GM19455 (cell line): ENCODE data around the gene DIP2C.

Source experiments
- ATAC-seq: cut with Tn5 transposase; IDR thresholded peaks from one replicate; pipeline ENCODE4 v1.9.1; 2021; ENCODE audit not compliant: unreplicated experiment

DIP2C gene

DNA sequence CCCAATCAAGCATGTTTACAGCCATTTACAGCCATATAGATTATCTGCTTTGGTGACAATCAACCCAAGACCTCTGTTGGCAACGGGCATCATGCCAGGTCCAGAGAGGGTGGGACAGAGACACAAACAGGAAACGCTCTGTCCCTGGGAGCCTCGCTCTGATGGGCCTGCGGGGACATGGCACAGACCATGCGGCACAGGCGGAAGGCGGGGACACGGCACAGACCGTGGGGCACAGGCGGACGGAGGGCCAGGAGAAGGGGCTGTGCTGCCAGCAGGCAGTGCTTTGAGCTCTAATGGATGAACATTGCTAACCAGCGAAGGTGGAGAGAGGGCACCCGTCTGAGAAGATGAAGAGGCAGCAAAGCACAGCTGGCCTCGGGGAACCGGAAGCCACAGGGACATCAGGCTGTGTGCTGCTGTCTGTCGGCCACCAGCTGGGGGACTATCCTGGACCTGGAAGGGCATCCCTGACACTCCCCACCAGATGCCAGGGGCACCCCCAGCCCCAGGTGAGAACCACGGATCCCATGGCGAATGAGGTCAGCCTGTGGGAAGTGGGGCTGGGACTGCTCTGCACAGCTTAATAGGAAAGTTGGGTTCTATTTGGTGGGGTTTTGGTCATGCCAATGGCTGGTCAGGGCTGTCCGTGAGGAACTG is 61.0 kb downstream of the DIP2C start:
- ATAC-seq: no peak

DNA sequence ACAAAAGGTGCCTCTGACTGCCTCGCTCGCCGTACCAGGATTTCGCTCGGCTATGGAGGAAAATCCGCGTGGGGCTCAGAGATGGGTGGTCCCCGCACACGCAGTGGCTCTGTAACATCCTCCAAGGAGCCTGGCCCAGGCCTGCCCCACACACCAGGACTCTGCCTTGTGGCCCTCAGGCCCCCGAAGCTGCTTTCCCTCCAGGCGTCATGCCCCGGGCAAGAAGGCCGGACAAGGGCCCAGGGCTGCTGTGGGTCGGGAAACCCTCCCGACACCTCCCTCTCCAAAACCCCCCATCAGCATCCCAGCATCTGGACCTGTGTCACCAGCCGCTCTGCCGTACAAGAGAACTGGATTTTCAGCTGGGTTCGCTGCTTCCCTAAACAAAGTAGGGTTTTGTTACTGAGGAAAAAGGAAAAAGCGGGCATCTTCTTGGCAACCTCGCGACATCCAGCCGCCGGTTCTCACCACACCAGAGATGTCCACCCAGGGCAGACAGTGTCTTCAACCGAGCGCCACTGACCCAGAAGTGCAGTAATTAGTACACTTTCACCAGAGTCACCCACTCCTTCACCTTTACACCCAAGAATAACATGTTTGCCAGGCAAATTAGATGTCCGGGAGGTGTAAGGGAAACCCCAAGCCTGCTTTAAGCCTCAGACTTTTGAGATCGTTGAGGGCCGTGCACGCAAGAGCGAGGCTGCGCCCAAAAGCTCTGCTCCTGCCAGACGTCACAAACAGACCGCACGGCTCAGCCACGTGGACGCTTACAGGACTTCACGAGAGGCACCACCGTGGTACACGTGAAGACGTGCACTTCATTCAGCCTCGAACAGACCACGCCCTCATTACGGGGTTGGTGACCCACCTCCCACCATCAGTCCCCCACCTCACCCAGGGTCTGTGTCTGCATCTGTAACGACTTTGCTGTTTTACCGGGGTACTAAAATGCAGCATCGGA is 62.2 kb downstream of the DIP2C start:
- no peak for ATAC-seq

DNA sequence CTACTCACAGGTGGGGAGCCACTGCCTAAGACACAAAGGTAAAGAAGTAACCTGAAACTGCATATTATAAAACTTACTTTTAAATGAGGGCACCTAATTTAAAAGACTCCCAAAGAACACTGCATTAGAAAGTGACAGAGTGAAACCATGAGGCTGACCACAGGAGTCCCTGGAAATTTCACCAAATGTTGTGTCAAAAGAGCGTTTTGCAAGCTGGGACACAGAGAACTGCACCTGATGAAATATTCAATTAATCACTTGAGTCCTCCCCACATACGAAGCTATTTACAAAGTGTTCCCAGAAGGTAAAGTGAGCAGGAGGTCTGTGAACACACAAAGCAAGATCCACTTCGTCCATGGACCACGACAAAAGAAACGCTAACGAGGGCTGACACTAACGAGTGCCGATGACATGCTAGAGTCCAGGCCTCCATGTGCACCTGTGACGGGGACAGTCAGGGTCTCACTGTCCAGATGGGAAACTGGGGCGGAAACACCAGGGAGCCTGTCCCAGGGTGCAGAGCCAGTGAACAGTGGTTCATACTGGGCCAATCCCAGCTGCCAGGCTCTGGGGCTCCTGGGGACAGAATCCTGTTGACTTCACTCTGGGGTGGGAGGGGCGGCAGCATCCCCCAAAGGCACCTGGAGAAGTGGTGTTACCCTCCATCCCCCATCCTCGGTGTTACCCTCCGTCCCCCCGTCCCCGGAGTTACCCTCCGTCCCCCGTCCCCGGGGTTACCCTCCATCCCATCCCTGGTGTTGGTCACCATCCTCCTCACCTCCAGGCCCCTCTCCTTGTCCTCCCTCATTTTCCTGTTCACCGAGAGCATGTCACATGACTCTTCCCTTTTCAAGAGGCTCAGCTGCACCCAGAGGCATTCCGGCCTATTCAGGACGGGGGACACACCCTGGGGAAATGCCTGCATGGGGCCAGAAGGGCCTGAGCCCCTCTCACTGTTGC is 63.4 kb downstream of the DIP2C start:
- no peak for ATAC-seq

DNA sequence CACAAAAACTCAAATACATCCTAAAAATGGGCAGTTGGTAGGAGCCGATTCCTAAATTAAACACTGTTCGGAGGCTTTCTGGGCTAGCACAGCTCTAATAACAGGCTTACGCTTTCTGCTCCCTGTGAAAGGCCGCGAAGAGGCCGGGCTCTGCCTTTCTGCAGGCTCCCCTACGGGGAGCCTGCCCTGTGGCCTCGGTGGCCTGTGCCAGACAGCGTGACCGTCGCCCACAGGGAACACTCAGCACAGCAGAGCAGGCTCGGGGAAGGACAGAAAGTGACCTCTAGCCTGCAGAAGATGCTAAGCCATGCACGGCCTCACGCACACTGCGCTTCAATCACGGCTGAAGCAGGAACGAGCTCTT is 64.2 kb downstream of the DIP2C start:
- ATAC-seq: no peak

DNA sequence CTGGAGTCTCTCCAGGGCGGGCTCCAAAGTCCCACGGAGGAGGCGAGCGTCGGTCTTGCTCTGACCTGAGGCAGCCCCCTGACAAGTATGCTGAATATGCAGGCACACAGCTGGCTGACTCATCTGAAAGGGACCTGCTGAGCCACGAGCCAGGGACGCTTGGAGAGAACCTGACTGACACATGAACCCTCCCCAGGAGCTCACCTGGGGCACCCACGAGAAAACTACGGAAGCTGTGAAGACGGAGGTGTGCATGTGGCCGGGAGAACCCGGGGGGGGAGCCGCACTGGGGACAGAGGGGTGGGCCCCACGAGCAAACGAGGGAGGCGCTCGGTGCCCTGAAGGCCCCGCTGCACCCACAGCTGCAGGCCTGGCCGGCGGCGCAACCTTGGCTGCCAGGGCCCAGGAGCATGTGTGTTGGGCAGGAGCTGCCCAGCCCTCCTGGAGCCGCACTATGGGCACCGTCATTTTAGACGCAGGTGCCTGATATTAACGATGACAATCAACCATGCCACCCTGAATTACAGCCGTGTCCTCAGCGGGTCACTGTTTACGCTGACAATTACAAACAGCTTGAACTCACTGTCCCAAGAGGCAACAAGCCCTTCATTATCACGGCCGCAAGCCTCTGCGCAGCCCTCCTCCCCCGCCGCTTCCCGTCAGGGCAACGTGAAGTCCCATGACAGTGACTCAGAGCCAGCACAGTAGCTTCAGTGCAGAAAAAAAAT is 64.7 kb downstream of the DIP2C start:
- no peak for ATAC-seq

DNA sequence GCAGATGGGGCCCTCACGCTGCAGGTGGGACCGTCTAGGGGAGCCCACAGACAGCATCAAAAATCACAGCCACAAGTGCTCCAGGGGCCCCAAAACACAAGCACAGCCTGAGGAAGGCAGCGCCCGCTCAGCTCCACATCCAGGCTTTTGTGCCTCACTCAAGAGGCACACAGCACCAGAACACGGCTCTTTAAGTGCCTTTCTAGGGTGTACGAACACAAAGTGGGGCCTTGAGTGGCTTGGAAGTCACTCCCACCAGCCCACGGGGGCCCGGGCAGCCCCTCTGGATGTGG is 65.2 kb downstream of the DIP2C start:
- ATAC-seq: no peak

DNA sequence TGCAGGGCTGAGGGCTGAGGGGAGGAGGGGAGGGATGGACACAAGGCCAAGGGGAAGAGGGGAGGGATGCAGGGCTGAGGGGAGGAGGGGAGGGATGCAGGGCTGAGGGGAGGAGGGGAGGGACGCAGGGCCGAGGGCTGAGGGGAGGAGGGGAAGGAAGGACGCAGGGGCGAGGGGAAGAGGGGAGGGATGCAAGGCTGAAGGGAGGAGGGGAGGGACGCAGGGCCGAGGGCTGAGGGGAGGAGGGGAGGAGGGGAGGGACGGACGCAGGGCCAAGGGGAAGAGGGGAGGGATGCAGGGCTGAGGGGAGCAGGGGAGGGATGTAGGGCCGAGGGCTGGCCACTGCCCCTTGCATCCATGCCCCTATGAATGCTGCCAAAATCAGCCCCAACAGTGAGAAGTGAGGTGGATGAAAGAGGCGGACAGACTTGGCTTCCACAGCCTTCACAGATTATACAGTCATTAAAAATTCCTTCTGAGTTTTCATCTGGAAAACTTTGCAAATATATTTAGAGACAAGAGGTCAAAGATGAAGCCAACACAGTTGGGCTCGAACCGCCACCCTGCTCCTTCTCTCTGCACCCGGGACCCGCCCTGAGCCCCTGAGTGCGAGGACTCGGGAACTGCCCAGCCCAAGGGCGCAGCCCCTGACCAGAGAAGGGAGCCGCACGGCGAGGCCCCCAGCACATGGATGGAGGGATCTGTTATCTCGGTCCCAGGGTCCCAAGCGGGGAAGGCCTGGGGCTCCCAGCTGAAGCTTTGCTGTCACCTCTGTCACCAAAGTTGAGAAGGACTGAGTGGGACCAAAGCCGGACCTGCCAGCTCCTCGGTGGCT is 65.8 kb downstream of the DIP2C start:
- ATAC-seq: no peak

DNA sequence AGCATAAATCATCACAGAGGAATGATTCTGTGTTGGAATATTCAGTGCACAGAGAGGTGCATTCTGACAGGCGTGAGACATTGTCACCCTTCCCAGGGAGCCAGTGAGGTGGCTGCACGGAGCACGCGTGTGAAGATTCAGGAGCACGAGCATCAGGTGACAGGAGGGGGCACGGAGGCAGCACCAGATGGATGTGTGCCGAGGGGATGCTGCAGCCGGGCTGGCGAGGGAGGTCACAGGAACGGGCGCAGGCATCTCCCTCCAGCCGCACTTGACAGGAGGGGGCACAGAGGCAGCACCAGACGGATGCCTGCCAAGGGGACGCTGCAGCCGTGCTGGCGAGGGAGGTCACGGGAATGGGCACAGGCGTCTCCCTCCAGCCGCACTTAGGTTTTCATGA is 66.5 kb downstream of the DIP2C start:
- no peak for ATAC-seq

DNA sequence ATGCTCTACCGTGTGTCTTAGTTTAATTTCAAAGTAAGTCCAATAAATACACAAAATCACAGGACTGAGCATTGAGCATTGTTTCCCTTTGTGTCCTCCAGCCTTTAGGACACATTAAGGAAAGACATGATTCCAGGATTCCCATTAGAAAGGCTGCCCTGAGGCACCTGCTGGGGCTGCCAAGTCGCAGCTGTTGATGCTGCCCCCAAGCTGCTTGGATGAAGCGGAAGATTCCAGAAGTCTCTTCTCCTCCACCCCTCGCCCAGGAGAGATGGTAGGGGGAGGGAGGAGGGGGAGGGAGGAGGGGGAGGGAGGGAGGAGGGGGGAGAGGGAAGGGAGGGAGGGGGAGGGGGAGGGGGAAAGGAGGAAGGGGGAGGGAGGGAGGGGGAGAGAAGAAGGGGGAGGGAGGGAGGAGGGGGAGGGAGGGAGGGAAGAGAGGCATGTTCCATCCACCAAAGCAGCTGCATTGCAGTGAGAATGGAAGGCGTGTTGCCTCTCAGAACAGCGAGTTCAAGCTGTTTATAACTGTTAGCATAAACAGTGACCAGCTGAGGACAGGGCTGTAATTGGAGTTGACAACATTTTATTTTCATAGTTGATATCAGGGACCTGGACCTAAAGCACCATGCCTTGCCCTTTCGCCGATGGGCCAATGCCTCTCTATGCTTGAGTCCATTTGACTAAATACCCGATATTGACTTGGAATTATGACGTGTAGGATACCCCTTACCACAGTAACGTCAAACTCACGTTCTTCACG is 67.3 kb downstream of the DIP2C start:
- ATAC-seq: no peak

DNA sequence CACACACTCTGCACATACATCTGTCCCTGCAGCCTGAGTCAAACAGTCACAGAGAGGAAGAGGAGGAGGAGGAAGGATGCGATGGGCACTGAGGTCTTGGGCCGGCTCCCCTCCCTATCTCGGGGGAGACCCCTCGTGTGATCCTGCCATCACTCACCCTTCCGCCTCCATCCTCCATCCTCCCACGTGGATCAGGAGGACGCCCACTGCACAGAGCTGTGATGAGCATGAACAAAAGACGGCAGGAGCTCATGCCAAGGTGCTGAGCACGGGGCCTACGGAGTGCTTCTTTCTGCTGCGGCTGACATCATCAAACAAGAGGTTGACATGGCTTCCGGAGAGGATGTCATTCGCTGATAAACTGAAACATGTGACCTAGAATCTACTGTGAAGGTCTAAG is 68.0 kb downstream of the DIP2C start:
- no peak for ATAC-seq

DNA sequence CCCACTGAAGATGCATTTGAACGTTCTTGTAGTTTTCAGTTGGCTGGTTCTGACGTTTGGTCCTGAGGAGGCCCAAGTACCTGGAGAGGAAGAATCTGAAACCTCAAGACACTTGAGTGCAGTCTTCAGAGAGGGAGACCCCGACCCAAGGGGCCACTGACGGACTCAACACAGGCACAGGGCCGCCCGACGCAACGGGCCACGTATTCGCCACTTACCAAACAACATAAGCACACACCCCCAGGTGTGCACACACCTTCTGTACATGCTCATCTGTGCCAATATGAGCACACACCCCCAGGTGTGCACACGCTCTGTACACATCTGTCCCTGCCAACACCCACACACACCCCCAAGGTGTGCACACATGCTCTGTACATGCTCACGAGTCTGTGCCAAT is 68.5 kb downstream of the DIP2C start:
- no peak for ATAC-seq

DNA sequence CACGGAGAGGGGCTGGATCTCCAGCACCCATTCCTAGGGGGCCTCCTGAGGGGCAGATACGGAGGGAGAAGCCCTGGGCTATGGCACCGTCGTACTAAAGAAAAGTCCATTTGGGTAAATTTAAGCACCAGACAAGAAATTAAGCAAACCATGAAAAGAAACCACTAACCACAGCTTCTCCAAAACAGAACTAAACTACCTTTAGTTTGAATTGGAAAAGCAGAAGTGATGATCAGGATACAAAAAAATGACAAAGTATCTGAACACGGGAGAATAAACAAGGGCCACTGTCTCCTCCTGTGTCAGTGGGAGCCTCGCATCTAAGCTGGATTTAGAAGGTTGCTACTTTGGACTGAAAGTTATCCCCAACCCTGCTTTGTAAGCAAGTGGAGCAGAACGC is 69.1 kb downstream of the DIP2C start:
- no peak for ATAC-seq

DNA sequence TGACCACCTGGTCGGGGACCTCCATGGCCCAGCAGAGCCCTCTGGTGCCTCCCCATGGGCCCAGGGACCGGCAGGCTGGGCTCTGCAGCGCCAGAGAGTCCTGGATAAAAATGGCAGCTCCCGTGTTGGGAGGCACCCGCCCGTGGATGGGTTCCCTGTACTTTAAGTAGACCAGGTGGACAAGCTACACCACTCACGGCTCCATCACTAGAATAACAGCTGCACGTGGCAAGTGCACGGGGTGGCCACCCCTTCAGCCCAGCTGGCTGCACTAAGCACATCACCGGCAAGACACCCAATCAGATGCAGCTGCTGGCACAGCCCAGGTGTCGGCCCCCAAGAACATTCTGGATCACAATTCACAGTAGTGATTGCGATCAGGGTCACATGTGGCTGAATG is 69.8 kb downstream of the DIP2C start:
- no peak for ATAC-seq

DNA sequence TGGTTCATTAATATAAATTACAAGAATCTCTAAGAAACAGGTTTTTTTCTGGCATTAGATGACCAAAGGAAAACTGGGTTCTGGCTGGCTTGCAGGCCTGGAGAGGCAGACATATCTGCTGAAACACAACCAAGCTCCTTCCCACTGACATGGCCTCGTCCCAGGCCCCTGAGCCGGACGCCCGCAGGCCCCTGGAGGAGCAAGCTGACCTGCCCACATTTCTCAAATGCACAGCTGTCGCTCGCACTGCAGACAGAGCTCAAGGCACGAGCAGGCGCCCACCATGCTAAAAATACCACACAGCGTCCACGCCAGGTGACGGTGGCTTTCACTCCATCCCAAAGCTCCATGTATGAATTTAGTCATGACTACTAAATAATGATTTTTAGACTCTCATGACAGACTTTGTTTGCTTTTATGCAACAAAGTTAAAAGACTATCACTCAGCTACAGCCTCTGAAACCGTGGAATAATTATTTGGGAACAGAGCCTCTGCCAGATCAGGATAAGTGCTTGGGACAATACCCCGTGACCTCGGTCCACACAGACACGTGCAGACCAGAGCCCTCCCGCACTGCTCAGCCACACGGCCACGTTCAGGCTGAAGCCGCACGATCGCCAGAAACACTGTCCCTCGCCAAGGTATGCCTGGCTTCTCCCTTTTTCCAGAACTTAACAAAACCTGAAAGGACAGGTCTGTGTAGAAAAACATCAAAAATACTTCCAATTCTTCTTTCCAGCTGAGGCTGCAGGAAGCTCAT is 71.1 kb downstream of the DIP2C start:
- ATAC-seq: no peak

DNA sequence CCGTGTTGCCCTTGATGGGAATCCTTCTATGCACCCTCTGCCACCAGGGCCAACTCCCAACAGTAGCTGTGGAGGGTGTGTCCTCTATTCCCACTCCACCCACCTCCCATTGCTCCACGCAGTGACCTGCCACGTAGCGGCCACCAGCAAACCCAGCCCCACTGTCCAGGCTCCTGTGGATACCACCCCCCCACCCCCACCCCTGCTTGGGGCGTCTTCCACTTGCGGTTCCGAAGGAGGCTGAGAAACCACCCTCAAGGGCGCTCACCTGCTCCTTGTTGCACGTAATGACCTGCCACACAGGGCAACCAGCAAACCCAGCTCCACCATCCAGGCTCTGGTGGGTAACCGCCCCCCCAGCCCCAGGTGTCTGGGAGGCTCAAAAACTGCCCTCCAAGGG is 72.0 kb downstream of the DIP2C start:
- no peak for ATAC-seq

DNA sequence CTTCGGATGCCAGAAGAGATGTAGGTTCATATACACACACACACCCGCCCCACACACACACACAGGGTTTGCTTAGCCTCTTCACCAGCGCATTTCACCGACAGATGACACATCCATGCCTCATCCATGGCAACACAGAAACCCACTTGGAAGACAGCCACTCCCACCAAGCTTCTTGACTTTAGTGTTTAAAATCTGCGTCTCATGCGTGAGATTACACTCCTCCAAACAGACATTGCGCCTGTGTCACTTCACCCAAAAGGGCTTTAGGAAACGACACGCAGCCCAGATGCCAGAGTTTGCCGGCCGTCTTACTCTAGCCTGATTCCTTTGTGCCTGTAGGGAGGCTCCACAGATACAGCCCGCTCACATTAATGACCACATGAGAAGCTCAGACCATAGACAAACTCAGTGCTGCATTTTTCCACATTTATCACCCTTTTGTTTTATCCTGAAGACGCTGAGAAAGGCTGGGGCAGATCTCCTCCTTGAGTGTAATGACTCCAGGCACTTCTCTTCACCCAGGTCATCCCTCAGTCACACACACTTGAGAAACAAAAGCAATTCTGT is 73.8 kb downstream of the DIP2C start:
- ATAC-seq: no peak

DNA sequence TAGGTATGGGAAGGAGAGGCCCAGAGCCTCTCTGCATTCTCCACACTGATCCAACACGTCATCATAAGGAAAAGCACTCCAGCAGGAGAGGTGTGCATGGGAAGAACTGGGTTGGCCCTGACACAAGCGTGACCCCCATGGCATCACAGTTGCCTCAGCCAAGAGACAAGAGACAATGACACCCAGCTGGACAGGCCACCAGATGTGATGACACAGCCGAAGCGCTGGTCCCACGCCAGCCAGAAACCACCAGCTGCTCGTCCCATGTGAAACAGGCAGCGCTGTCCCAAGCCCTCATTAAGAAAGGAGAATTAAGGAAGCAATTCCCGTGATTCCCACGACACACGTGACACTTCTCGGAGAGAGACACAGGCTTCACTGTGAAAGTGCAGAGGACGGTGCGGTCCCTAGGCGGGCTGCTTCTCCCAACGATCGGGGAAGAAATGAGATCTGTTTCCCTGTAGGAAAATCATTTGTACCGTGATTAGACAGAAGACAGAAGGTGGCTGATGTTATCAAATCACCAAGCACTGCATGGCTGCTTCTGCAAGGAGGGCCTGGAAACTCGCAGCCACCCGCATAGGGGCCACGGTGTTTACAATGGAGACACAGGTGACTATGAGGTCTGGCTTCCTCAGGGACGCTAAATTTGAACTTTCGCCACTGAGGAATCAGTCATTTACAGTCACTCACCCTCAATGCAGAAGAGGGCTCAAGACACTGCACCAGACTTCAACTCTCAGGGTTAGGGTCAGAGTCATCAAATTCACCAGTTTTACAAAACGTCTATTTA is 74.5 kb downstream of the DIP2C start:
- no peak for ATAC-seq
